ENCODE measurements around the gene SMYD1. TPM values are rescaled to one million over a fixed set of nuclear protein-coding genes. Genes with fewer than 3 reads are reported as not detected.

SMYD1 gene
- total RNA-seq, 1 experiment from 2014 or later: not detected

GRCh38 chr2:88091943-88092342, 24.3 kb downstream of the SMYD1 start (continued):
- no peak for TF ChIP-seq SIN3A (IDR thresholded peaks at IDR 0.05; ENCODE audit: low read depth)
- TF ChIP-seq, protein P1, sequence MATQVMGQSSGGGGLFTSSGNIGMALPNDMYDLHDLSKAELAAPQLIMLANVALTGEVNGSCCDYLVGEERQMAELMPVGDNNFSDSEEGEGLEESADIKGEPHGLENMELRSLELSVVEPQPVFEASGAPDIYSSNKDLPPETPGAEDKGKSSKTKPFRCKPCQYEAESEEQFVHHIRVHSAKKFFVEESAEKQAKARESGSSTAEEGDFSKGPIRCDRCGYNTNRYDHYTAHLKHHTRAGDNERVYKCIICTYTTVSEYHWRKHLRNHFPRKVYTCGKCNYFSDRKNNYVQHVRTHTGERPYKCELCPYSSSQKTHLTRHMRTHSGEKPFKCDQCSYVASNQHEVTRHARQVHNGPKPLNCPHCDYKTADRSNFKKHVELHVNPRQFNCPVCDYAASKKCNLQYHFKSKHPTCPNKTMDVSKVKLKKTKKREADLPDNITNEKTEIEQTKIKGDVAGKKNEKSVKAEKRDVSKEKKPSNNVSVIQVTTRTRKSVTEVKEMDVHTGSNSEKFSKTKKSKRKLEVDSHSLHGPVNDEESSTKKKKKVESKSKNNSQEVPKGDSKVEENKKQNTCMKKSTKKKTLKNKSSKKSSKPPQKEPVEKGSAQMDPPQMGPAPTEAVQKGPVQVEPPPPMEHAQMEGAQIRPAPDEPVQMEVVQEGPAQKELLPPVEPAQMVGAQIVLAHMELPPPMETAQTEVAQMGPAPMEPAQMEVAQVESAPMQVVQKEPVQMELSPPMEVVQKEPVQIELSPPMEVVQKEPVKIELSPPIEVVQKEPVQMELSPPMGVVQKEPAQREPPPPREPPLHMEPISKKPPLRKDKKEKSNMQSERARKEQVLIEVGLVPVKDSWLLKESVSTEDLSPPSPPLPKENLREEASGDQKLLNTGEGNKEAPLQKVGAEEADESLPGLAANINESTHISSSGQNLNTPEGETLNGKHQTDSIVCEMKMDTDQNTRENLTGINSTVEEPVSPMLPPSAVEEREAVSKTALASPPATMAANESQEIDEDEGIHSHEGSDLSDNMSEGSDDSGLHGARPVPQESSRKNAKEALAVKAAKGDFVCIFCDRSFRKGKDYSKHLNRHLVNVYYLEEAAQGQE (IDR thresholded peaks at IDR 0.05; ENCODE audit: low read depth): no peak
- no peak for TF ChIP-seq TCF7L2 (IDR thresholded peaks at IDR 0.05; ENCODE audit: borderline replicate concordance, extremely low read depth, insufficient read depth, insufficient read length)

DNA sequence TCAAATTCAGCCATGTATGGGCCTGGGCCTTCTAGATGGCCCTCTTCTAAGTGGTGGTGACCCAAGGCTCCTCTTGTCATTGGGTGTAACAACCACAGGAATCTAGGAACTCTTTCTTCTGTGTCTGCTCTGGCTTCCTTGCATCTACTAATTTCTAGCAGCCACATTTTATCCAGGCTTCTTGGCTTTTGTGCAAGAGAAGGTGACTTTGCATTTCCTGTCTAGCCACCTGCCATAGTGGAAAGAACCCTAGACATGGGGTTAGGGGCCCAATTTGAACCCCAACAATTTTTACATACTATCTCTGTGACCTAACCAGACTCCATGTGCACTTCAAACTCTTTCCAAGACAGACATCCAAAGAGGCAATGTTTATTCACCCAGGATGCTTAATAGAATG, 25.1 kb downstream of the SMYD1 start:
- intact Hi-C loops (cut with micrococcal nuclease): no loop called here
- H3K9ac ChIP-seq (ENCODE audit: low read length): no peak overlapping the region
- no peaks in the 10 kb centered on the region for H3K4me1 ChIP-seq (ENCODE audit: control insufficient read depth in 1 of 2, insufficient read depth in 2 of 2, low read length in 2 of 2)
- BruUV-seq (replicated peaks): no TSS peak
- ATAC-seq: no peak
- CTCF ChIA-PET: no interaction called here
- POLR2A ChIA-PET: no interaction called here
- H4K20me1 ChIP-seq (ENCODE audit: insufficient read depth): no peaks in the 10 kb centered on the region
- H3K79me2 ChIP-seq (ENCODE audit: insufficient read depth, low read length): no peaks in the 10 kb centered on the region
- no peak overlapping the region for H3K27ac ChIP-seq (ENCODE audit: low read depth, low read length)
- no peaks in the 10 kb centered on the region for H3K9me2 ChIP-seq (ENCODE audit: insufficient read depth)
- no peaks in the 10 kb centered on the region for H3K9me3 ChIP-seq (ENCODE audit: control insufficient read depth in 1 of 2, insufficient read depth in 1 of 2, low read depth in 1 of 2, low read length in 2 of 2)
- no peak overlapping the region for H3K4me3 ChIP-seq (replicated peaks in 1 of 2; ENCODE audit: low read depth in 1 of 2, low read length in 2 of 2)
- no peaks in the 10 kb centered on the region for H3K36me3 ChIP-seq (ENCODE audit: control insufficient read depth in 1 of 2, insufficient read depth in 2 of 2, low read length in 2 of 2)
- DNase-seq (ENCODE audit: low read depth, low spot score): no peak
- no peak overlapping the region for H2AFZ ChIP-seq (ENCODE audit: low read depth, low read length, poor library complexity, severe bottlenecking)
- H3K27me3 ChIP-seq (ENCODE audit: insufficient read depth, low read length): no peaks in the 10 kb centered on the region
- RAD21 ChIA-PET (ENCODE audit: low non-redundant PET in 1 of 2, low total read pairs in 2 of 2, uncharacterized antibody in 2 of 2, unreplicated experiment in 2 of 2): no interaction called here
- TF ChIP-seq CBX3 (IDR thresholded peaks at IDR 0.05; ENCODE audit: low read depth) (no peak), YY1 (IDR thresholded peaks at IDR 0.05; ENCODE audit: extremely low read depth, insufficient replicate concordance, low read depth, low read length) (no peak), SIN3A (IDR thresholded peaks at IDR 0.05; ENCODE audit: low read depth) (no peak)
- H3K4me2 ChIP-seq (ENCODE audit: low read length): no peak overlapping the region

All from HCT116 (cell line).